Measurements from ENCODE around the gene RNF111. TPM values are rescaled to one million over a fixed set of nuclear protein-coding genes. Genes with fewer than 3 reads are reported as not detected.
A peak's percentile ranks its signal among the peaks of the same experiment; 100 is the strongest.

RNF111 gene
- total and polyA plus RNA-seq, 2 donors (not counting 1 experiment from before 2014, with no cell fraction given), result 19.3 to 20.9 TPM

- Histone ChIP-seq H2AFZ (ENCODE audit: low read length) (no peak overlapping the region), H3K4me3 (replicated peaks in 1 of 4; ENCODE audit: control extremely low read depth in 1 of 4, insufficient read depth in 1 of 4, low read depth in 3 of 4, low read length in 4 of 4) (no peak overlapping the region), H3K9ac (ENCODE audit: insufficient read depth, low read length) (no peak overlapping the region), H3K27ac (ENCODE audit: insufficient read depth, low read length) (no peak overlapping the region), H4K20me1 (ENCODE audit: control insufficient read depth, extremely low read depth, insufficient read depth, low read length) (no peaks in the 10 kb centered on the region), H3K9me3 (ENCODE audit: control insufficient read depth, insufficient read depth, low read depth, low read length) (no peaks in the 10 kb centered on the region), H3K4me1 (ENCODE audit: control insufficient read depth, extremely low read depth, insufficient read depth, low read length) (peaks cover 3% of the 10 kb centered on the region), H3K4me2 (ENCODE audit: extremely low read depth, insufficient read depth, low read length) (no peak overlapping the region), H3K27me3 (ENCODE audit: control insufficient read depth, insufficient read depth, low read length) (no peaks in the 10 kb centered on the region), H3K36me3 (ENCODE audit: control insufficient read depth, insufficient read depth, low read length) (no peaks in the 10 kb centered on the region), H3K79me2 (ENCODE audit: control insufficient read depth, insufficient read depth, low read length) (no peaks in the 10 kb centered on the region)
- TF ChIP-seq EZH2 (IDR thresholded peaks at IDR 0.05; ENCODE audit: low read length, missing control alignments), result no peak
- DNase-seq (ENCODE audit: low read depth in 2 of 2), result no peak
These were observed 20.0 kb upstream of the RNF111 start for GRCh38 chr15:58967479-58967878.

- DNase-seq (ENCODE audit: low read depth in 2 of 2), result no peak
These were observed 9.6 kb upstream of the RNF111 start for GRCh38 chr15:58977887-58978286.

GRCh38 chr15:58980351-58980939 is 7.0 kb upstream of the RNF111 start:
- Histone ChIP-seq H3K9me3 (ENCODE audit: control insufficient read depth, insufficient read depth, low read depth, low read length) (no peaks in the 10 kb centered on the region), H3K4me1 (ENCODE audit: control insufficient read depth, extremely low read depth, insufficient read depth, low read length) (no peaks in the 10 kb centered on the region), H4K20me1 (ENCODE audit: control insufficient read depth, extremely low read depth, insufficient read depth, low read length) (no peaks in the 10 kb centered on the region), H3K27me3 (ENCODE audit: control insufficient read depth, insufficient read depth, low read length) (no peaks in the 10 kb centered on the region), H3K79me2 (ENCODE audit: control insufficient read depth, insufficient read depth, low read length) (no peaks in the 10 kb centered on the region), H3K4me3 (replicated peaks in 1 of 4; ENCODE audit: control extremely low read depth in 1 of 4, insufficient read depth in 1 of 4, low read depth in 3 of 4, low read length in 4 of 4) (no peak overlapping the region), H3K27ac (ENCODE audit: insufficient read depth, low read length) (no peak overlapping the region), H3K9ac (ENCODE audit: insufficient read depth, low read length) (no peak overlapping the region), H3K36me3 (ENCODE audit: control insufficient read depth, insufficient read depth, low read length) (no peaks in the 10 kb centered on the region), H2AFZ (ENCODE audit: low read length) (no peak overlapping the region), H3K4me2 (ENCODE audit: extremely low read depth, insufficient read depth, low read length) (no peak overlapping the region)
- peak; percentile 30 to 73 for DNase-seq (ENCODE audit: low read depth in 2 of 2)
- TF ChIP-seq EZH2 (IDR thresholded peaks at IDR 0.05; ENCODE audit: low read length, missing control alignments) (no peak), CTCF (conservative IDR thresholded peaks at IDR 0.05 in 1 of 2, IDR thresholded peaks at IDR 0.05 in 1 of 2; ENCODE audit: low read depth in 1 of 2, low read length in 2 of 2) (peak in 1 of 2 donors; percentile 41)

More at GRCh38 chr15:58977887-58978286, 9.6 kb upstream of the RNF111 start:
- Histone ChIP-seq H3K4me1 (ENCODE audit: control insufficient read depth, extremely low read depth, insufficient read depth, low read length) (no peaks in the 10 kb centered on the region), H3K4me3 (replicated peaks in 1 of 4; ENCODE audit: control extremely low read depth in 1 of 4, insufficient read depth in 1 of 4, low read depth in 3 of 4, low read length in 4 of 4) (no peak overlapping the region), H4K20me1 (ENCODE audit: control insufficient read depth, extremely low read depth, insufficient read depth, low read length) (no peaks in the 10 kb centered on the region), H3K9me3 (ENCODE audit: control insufficient read depth, insufficient read depth, low read depth, low read length) (no peaks in the 10 kb centered on the region), H3K27me3 (ENCODE audit: control insufficient read depth, insufficient read depth, low read length) (no peaks in the 10 kb centered on the region), H3K27ac (ENCODE audit: insufficient read depth, low read length) (no peak overlapping the region), H3K79me2 (ENCODE audit: control insufficient read depth, insufficient read depth, low read length) (no peaks in the 10 kb centered on the region), H2AFZ (ENCODE audit: low read length) (no peak overlapping the region), H3K4me2 (ENCODE audit: extremely low read depth, insufficient read depth, low read length) (no peak overlapping the region), H3K9ac (ENCODE audit: insufficient read depth, low read length) (no peak overlapping the region), H3K36me3 (ENCODE audit: control insufficient read depth, insufficient read depth, low read length) (no peaks in the 10 kb centered on the region)
- TF ChIP-seq EZH2 (IDR thresholded peaks at IDR 0.05; ENCODE audit: low read length, missing control alignments), result no peak
- no peak for TF ChIP-seq CTCF (conservative IDR thresholded peaks at IDR 0.05 in 1 of 2, IDR thresholded peaks at IDR 0.05 in 1 of 2; ENCODE audit: low read depth in 1 of 2, low read length in 2 of 2)

Measured in fibroblast of lung (primary cell).